ENCODE measurements around the gene NEK8. TPM values are rescaled to one million over a fixed set of nuclear protein-coding genes. Genes with fewer than 3 reads are reported as not detected.

NEK8 gene
- total and polyA plus RNA-seq, 9 of the 15 experiments (the other 6 are each of a cell fraction or from before 2014, with no cell fraction given): 0.98 to 16.6 (median 4.6) TPM

- POLR2A ChIA-PET: interaction anchor here (0.5 to 2.8 kb wide), 8 partner anchors 11 to 759 kb away, joined by 3 to 14 read pairs (median 4); partner anchors contain the start of gene PROCA1
- intact Hi-C loops (cut with micrococcal nuclease): no loop called here
These were observed 39.6 kb upstream of the NEK8 start for GRCh38 chr17:28689011-28689410.

GRCh38 chr17:28693869-28694268, 34.7 kb upstream of the NEK8 start:
- no peak overlapping the region; the same call in 2 of the 3 replicates for H3K27ac ChIP-seq (ENCODE audit: extremely low read depth, low read depth, low read length)
- no peaks in the 10 kb centered on the region for H3K27me3 ChIP-seq (ENCODE audit: control insufficient read depth in 2 of 2, insufficient read depth in 2 of 2, low read length in 2 of 2)
- ChIA-PET POLR2A (interaction anchor here (0.8 to 6.5 kb wide), 11 partner anchors 8 to 50 kb away, joined by 3 to 51 read pairs (median 5); partner anchors contain the start of genes PROCA1, RPL23A, SDF2 and SUPT6H), CTCF (ENCODE audit: low intra/inter-chr PET ratio) (no interaction called here)
- WGBS (ENCODE audit: insufficient coverage, low coverage, missing lambda C conversion rate): 100% methylated on average over 1 of the region's 1 CpG
- BruUV-seq (replicated peaks): no TSS peak
- TF ChIP-seq IRF9 (tag; IDR thresholded peaks at IDR 0.05) (no peak), DIDO1 (tag; IDR thresholded peaks at IDR 0.05; ENCODE audit: low read depth) (no peak), ZNF780A (CRISPR knock-in tag; IDR thresholded peaks at IDR 0.05) (no peak), HDAC1 (IDR thresholded peaks at IDR 0.05) (no peak), RBFOX2 (IDR thresholded peaks at IDR 0.05; ENCODE audit: low read depth, low read length) (no peak), MYBL2 (IDR thresholded peaks at IDR 0.05; ENCODE audit: low read depth) (no peak), MYBL2 (CRISPR knock-in tag; IDR thresholded peaks at IDR 0.05; ENCODE audit: borderline replicate concordance) (no peak), RBM39 (optimal IDR thresholded peaks at IDR 0.05; ENCODE audit: low read depth, low read length) (no peak), ZNF174 (CRISPR knock-in tag; IDR thresholded peaks at IDR 0.05) (no peak), TEAD2 (tag; IDR thresholded peaks at IDR 0.05) (no peak), ZNF77 (CRISPR knock-in tag; IDR thresholded peaks at IDR 0.05) (no peak)
- TF ChIP-seq, protein P1, sequence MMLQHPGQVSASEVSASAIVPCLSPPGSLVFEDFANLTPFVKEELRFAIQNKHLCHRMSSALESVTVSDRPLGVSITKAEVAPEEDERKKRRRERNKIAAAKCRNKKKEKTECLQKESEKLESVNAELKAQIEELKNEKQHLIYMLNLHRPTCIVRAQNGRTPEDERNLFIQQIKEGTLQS (IDR thresholded peaks at IDR 0.05): no peak
- TF ChIP-seq, protein P1 (CRISPR knock-in tag; conservative IDR thresholded peaks at IDR 0.05): no peak
- DNase-seq (ENCODE audit: extremely low read depth in 1 of 4, low spot score in 3 of 4) (peak in 1 of 4 experiments; percentile 13), ATAC-seq (no peak), FAIRE-seq (no peak)
- intact Hi-C loops (cut with micrococcal nuclease): no loop called here
- no peaks in the 10 kb centered on the region for H3K4me1 ChIP-seq (replicated peaks in 1 of 2; ENCODE audit: control insufficient read depth in 2 of 2, insufficient read depth in 2 of 2, low read length in 2 of 2)
- H3K4me2 ChIP-seq (ENCODE audit: insufficient read depth, low read length): no peak overlapping the region
- H4K20me1 ChIP-seq (replicated peaks; ENCODE audit: control insufficient read depth, insufficient read depth, low read length): no peaks in the 10 kb centered on the region
- no peaks in the 10 kb centered on the region for H3K79me2 ChIP-seq (ENCODE audit: control insufficient read depth, insufficient read depth, low read length)
- H3K9me3 ChIP-seq (replicated peaks; ENCODE audit: control insufficient read depth, insufficient read depth, low read depth, low read length): no peaks in the 10 kb centered on the region
- H3K9me1 ChIP-seq (ENCODE audit: control insufficient read depth, insufficient read depth, low read length): no peaks in the 10 kb centered on the region
- 0 out of 4 replicates have a peak overlapping the region, but pooled peaks of 1 of the 2 experiments have one; percentile 44 for H3K9ac ChIP-seq (ENCODE audit: insufficient read depth in 1 of 2, low read depth in 2 of 2, low read length in 2 of 2)
- H3K36me3 ChIP-seq (ENCODE audit: control insufficient read depth, insufficient read depth, low read length): peaks cover 93% of the 10 kb centered on the region
- no peak overlapping the region for H3K4me3 ChIP-seq
- in situ Hi-C loops (cut with MboI): no loop called here
- H2AFZ ChIP-seq (ENCODE audit: low read depth, low read length): no peak overlapping the region

More at GRCh38 chr17:28689011-28689410, 39.6 kb upstream of the NEK8 start:
- no peaks in the 10 kb centered on the region for H3K9me1 ChIP-seq (ENCODE audit: control insufficient read depth, insufficient read depth, low read length)
- H3K4me3 ChIP-seq: no peak overlapping the region
- no peak overlapping the region for H3K9ac ChIP-seq (ENCODE audit: insufficient read depth in 1 of 2, low read depth in 2 of 2, low read length in 2 of 2)
- BruUV-seq (replicated peaks): no TSS peak
- no peaks in the 10 kb centered on the region for H3K9me3 ChIP-seq (replicated peaks; ENCODE audit: control insufficient read depth, insufficient read depth, low read depth, low read length)
- FAIRE-seq: no peak
- H3K79me2 ChIP-seq (ENCODE audit: control insufficient read depth, insufficient read depth, low read length): no peaks in the 10 kb centered on the region
- no peaks in the 10 kb centered on the region for H4K20me1 ChIP-seq (replicated peaks; ENCODE audit: control insufficient read depth, insufficient read depth, low read length)
- no peaks in the 10 kb centered on the region for H3K4me1 ChIP-seq (replicated peaks in 1 of 2; ENCODE audit: control insufficient read depth in 2 of 2, insufficient read depth in 2 of 2, low read length in 2 of 2)
- H2AFZ ChIP-seq (ENCODE audit: low read depth, low read length): no peak overlapping the region
- H3K27me3 ChIP-seq (ENCODE audit: control insufficient read depth in 2 of 2, insufficient read depth in 2 of 2, low read length in 2 of 2): no peaks in the 10 kb centered on the region
- no peak for DNase-seq (ENCODE audit: extremely low read depth in 1 of 4, low spot score in 3 of 4)
- ATAC-seq: no peak
- H3K4me2 ChIP-seq (ENCODE audit: insufficient read depth, low read length): no peak overlapping the region
- H3K27ac ChIP-seq (ENCODE audit: extremely low read depth, low read depth, low read length): no peak overlapping the region
- WGBS (ENCODE audit: insufficient coverage, low coverage, missing lambda C conversion rate): 88% methylated on average over 3 of the region's 3 CpGs
- in situ Hi-C loops (cut with MboI): no loop called here
- TF ChIP-seq ZNF146 (CRISPR knock-in tag; IDR thresholded peaks at IDR 0.05; ENCODE audit: unreplicated experiment): peak; percentile 92
- no peak for TF ChIP-seq FIP1L1 (IDR thresholded peaks at IDR 0.05; ENCODE audit: low read depth, low read length, poor library complexity, severe bottlenecking)
- peak; percentile 78 for TF ChIP-seq RBM25 (IDR thresholded peaks at IDR 0.05; ENCODE audit: low read depth, low read length, severe bottlenecking)
- CTCF ChIA-PET (ENCODE audit: low intra/inter-chr PET ratio): no interaction called here
- H3K36me3 ChIP-seq (ENCODE audit: control insufficient read depth, insufficient read depth, low read length): peaks cover 93% of the 10 kb centered on the region

All from K562 (cell line).